Progenitor cell of endocrine pancreas (in vitro differentiated cells): ENCODE measurements around the gene MAP3K14. TPM values are rescaled to one million over a fixed set of nuclear protein-coding genes. Genes with fewer than 3 reads are reported as not detected.

Source experiments
- DNase-seq: peaks from one replicate; pipeline ENCODE4 v3.0.0; 2021; ENCODE audit warnings: low spot score; ENCODE audit not compliant: unreplicated experiment
- H3K27ac Mint-ChIP-seq: 2 replicates; pipeline ENCODE4 v1.8.0; 2021; ENCODE audit warnings: mild to moderate bottlenecking, moderate library complexity, mixed read lengths
- H3K27me3 Mint-ChIP-seq: 2 replicates; pipeline ENCODE4 v1.8.0; 2021; ENCODE audit warnings: mixed read lengths
- H3K36me3 Mint-ChIP-seq: 2 replicates; pipeline ENCODE4 v1.8.0; 2022; ENCODE audit warnings: mixed read lengths; ENCODE audit not compliant: insufficient read depth
- H3K4me1 Mint-ChIP-seq: 2 replicates; pipeline ENCODE4 v1.8.0; 2021; ENCODE audit warnings: low read depth, mixed read lengths
- H3K4me3 Mint-ChIP-seq: 2 replicates; pipeline ENCODE4 v1.8.0; 2021; ENCODE audit warnings: low read depth, mild to moderate bottlenecking, moderate library complexity, mixed read lengths
- H3K9me3 Mint-ChIP-seq: 2 replicates; pipeline ENCODE4 v1.8.0; 2021; ENCODE audit warnings: low read depth, mixed read lengths
- total RNA-seq: library from RNA; stranded (reverse); gene quantifications from 2 replicates; pipeline ENCODE4 v1.2.1, GENCODE V29; 2021
- TF ChIP-seq, protein P1 (sequence below): fragments of 200-600 bp; sonication (generic); IDR thresholded peaks from one replicate; pipeline ENCODE4 v1.5.0; 2021; ENCODE audit warnings: antibody characterized with exemption, mild to moderate bottlenecking; ENCODE audit not compliant: unreplicated experiment

MAP3K14 gene
- total RNA-seq, 1 donor from 2014 or later = 7.8 TPM

DNA sequence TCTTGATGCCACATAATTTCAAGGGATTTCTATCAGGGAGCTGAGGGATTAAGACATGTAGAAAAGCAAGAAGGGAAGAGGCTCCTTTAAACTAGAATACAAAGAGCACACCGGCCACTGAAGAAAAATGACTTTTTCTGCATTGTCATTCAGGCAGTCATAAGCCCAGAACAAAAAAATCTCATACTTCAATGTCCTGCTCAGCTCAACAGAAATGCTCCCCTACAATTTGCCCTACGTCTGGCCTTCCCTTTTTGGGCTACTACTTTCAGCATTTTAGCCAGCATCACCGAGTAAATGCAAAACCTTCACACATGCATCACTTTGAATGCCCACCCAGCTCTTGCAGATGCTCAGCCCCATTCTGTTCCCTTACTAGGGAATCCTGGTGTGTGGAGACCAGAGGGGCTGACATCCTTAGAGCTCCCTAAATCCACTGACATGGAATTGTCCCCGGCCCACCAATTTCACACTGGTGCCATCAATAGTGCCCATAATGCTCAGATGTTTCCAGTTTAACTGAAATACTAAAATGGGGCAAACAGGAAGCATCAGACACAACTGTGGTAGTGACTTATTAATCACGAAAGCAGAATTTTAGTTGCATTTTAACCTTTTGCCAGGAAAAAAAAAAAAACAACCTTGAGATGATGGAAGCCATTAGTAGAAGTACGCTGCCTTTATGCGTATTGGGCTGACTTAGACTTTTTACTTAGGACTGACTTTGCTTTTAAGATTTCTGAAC, 2.7 kb downstream of the MAP3K14 start:
- no peak for DNase-seq
- Mint-ChIP-seq H3K4me1 (peaks cover 52% of the 10 kb centered on the region), H3K9me3 (no peaks in the 10 kb centered on the region), H3K36me3 (no peaks in the 10 kb centered on the region), H3K27ac (no peak overlapping the region), H3K4me3 (no peak overlapping the region), H3K27me3 (no peaks in the 10 kb centered on the region)
- TF ChIP-seq, protein P1, sequence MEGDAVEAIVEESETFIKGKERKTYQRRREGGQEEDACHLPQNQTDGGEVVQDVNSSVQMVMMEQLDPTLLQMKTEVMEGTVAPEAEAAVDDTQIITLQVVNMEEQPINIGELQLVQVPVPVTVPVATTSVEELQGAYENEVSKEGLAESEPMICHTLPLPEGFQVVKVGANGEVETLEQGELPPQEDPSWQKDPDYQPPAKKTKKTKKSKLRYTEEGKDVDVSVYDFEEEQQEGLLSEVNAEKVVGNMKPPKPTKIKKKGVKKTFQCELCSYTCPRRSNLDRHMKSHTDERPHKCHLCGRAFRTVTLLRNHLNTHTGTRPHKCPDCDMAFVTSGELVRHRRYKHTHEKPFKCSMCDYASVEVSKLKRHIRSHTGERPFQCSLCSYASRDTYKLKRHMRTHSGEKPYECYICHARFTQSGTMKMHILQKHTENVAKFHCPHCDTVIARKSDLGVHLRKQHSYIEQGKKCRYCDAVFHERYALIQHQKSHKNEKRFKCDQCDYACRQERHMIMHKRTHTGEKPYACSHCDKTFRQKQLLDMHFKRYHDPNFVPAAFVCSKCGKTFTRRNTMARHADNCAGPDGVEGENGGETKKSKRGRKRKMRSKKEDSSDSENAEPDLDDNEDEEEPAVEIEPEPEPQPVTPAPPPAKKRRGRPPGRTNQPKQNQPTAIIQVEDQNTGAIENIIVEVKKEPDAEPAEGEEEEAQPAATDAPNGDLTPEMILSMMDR = no peak

DNA sequence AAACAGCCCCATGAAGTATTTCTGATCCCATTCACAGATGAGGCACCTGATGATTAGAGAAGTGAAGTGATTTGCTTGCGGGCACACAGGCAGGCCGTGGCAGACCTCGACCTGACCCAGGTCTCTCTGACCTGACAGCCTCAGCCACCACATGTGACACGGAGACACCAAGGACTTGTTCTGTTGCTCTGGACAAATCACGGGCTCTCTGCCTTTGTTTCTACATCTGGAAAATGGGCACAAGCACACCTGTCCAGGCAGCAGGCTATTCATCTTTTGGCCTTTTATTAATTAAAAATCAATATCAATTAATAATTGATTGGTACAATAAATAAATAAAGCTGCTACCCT, 3.4 kb downstream of the MAP3K14 start:
- TF ChIP-seq, protein P1 = no peak
- H3K4me1 Mint-ChIP-seq = peaks cover 52% of the 10 kb centered on the region
- H3K4me3 Mint-ChIP-seq = no peak overlapping the region
- H3K36me3 Mint-ChIP-seq = peaks cover 2% of the 10 kb centered on the region
- no peak for DNase-seq
- H3K27ac Mint-ChIP-seq = no peak overlapping the region
- no peaks in the 10 kb centered on the region for H3K9me3 Mint-ChIP-seq
- H3K27me3 Mint-ChIP-seq = no peaks in the 10 kb centered on the region

DNA sequence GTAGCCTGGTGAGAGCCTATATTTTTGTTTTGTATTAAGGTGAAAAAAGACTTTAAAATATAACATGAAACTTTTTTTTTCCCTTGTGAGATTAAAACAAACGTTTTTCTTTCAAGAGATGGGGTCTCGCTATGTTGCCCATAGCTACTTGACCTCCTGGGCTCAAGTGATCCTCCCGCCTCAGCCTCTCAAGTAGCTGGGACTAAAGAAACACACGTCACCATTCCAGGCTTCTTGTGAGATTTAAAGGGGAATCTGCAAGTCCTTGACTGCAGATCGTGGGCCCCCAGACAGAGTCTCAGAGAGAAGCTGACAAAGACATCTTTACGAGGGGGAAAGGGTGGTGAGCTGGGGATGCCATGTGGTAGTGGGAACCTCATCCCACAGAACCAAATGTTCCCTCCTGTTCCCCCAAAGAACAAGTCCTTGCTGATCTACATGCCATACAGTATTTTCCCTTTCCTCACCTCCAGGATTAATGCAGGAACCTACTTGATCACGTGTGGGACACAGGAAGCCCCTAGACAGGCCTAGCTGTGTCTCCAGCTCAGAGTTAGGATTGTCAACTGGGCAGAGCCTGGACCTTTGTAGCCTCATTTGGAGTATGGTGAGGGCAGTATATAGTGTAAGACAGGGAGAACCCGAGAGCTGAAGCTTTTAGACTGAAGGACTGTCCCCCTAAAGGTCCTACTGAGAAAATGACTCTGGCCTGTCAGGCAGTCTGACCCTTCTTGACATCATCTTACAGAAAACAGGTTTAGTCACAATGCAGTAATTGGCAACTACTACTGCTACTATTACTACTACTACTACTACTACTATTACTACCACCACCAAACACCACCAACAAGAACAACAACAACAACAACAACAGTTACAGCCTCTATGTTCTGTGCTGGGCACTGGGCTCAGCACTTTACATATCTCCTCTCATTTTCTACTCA, 4.1 kb downstream of the MAP3K14 start:
- peaks cover 2% of the 10 kb centered on the region for H3K36me3 Mint-ChIP-seq
- no peak for DNase-seq
- no peak overlapping the region for H3K4me3 Mint-ChIP-seq
- no peaks in the 10 kb centered on the region for H3K27me3 Mint-ChIP-seq
- TF ChIP-seq, protein P1 = no peak
- no peak overlapping the region for H3K27ac Mint-ChIP-seq
- H3K9me3 Mint-ChIP-seq = no peaks in the 10 kb centered on the region
- peaks cover 54% of the 10 kb centered on the region for H3K4me1 Mint-ChIP-seq

DNA sequence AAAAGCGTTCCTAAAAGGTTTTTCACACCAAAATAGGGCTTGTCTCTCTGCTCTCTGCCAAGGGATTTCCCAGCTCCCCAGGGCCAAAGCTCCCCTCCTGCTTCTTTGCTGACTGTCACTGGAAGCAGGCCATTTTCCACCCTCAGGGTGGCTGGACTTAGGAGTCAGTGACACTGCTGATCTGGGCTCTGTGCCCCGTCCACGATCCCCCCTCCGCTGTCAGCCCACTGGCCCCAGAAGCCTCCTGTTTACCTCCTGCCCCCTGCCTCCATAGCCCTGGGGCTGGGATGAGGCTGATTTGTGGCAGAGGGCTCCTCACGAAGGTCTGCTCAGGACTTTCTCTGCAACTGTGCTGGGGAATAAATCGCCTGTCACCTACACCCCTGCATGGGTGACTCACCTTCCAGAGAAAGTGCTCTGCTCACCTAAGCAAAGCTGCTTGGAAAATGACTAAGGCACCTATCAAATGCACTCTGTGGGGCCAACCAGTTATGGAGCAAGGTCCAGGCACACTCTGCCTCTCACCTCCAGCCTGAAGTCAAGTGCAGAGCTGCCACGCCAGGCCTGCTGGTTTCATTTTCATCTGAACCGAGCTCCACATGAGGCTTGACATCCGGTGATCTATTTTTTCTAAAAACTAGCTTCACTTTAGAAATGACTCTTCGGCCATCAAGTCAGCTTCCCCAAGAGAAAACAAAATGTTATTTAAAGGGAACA, 4.9 kb downstream of the MAP3K14 start:
- peak overlapping the region; percentile 74 for H3K27ac Mint-ChIP-seq
- no peaks in the 10 kb centered on the region for H3K9me3 Mint-ChIP-seq
- peaks cover 2% of the 10 kb centered on the region for H3K36me3 Mint-ChIP-seq
- TF ChIP-seq, protein P1 = no peak
- no peak for DNase-seq
- H3K4me3 Mint-ChIP-seq = peak overlapping the region; percentile 24
- H3K4me1 Mint-ChIP-seq = peaks cover 50% of the 10 kb centered on the region
- no peaks in the 10 kb centered on the region for H3K27me3 Mint-ChIP-seq

DNA sequence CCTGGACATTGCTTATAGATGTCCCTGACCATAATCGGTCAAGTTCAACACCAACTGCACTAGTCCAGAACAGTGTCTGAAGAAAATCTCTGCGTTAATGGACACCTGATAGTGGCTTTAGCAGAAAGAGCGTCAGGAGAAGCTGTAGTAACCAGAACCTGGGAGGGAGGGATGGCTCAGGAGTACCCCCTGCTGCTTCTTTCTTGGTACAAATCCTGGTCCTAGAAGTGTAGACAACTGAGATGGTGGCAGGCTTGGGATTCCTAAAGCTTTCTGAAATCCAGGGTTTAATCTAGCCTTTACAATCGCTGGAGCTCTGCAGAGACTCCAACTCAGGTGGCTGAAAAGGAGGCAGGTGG, 5.4 kb downstream of the MAP3K14 start:
- no peak for DNase-seq
- no peak overlapping the region for H3K4me3 Mint-ChIP-seq
- TF ChIP-seq, protein P1 = no peak
- H3K4me1 Mint-ChIP-seq = peaks cover 50% of the 10 kb centered on the region
- H3K27me3 Mint-ChIP-seq = no peaks in the 10 kb centered on the region
- peaks cover 2% of the 10 kb centered on the region for H3K36me3 Mint-ChIP-seq
- H3K27ac Mint-ChIP-seq = peak overlapping the region; percentile 82
- H3K9me3 Mint-ChIP-seq = no peaks in the 10 kb centered on the region
